Loucy (cell line): ENCODE data around the gene CLDN18.

Experiments used
- H2AFZ ChIP-seq: fragments of 200-600 bp; sonication (generic); 2 replicates; pipeline ENCODE4 v1.6.0; 2016; ENCODE audit warnings: antibody characterized with exemption, mild to moderate bottlenecking, low read length, moderate library complexity
- H3F3A ChIP-seq: fragments of 200-600 bp; 2 replicates; pipeline ENCODE4 v1.6.0; 2016; ENCODE audit warnings: antibody characterized with exemption, low read depth, mild to moderate bottlenecking
- H3K27me3 ChIP-seq: fragments of 200-600 bp; sonication (generic); 2 replicates; pipeline ENCODE4 v1.6.1; 2014; ENCODE audit warnings: low read length, mild to moderate bottlenecking; ENCODE audit not compliant: insufficient read depth, poor library complexity, severe bottlenecking
- H3K36me3 ChIP-seq: fragments of 200-600 bp; sonication (generic); 2 replicates; pipeline ENCODE4 v1.6.1; 2016; ENCODE audit warnings: low read length; ENCODE audit not compliant: insufficient read depth
- H3K4me1 ChIP-seq: fragments of 200-600 bp; sonication (generic); 2 replicates; pipeline ENCODE4 v1.5.1; 2014; ENCODE audit warnings: low read length, mild to moderate bottlenecking; ENCODE audit not compliant: insufficient read depth, poor library complexity, severe bottlenecking
- H3K4me2 ChIP-seq: fragments of 200-600 bp; sonication (generic); 2 replicates; pipeline ENCODE4 v1.6.0; 2014; ENCODE audit warnings: antibody characterized with exemption, low read length, low read depth, mild to moderate bottlenecking; ENCODE audit not compliant: poor library complexity, severe bottlenecking
- H3K4me3 ChIP-seq: fragments of 200-600 bp; sonication (generic); 2 replicates; pipeline ENCODE4 v1.5.1; 2014; ENCODE audit warnings: low read length, mild to moderate bottlenecking, mixed read lengths; ENCODE audit not compliant: poor library complexity, severe bottlenecking
- H3K79me2 ChIP-seq: fragments of 200-600 bp; sonication (generic); 2 replicates; pipeline ENCODE4 v1.6.1; 2014; ENCODE audit warnings: low read length; ENCODE audit not compliant: insufficient read depth
- H3K9ac ChIP-seq: fragments of 200-600 bp; sonication (generic); 2 replicates; pipeline ENCODE4 v1.6.0; 2014; ENCODE audit warnings: mild to moderate bottlenecking, low read depth, low read length, moderate library complexity; ENCODE audit not compliant: poor library complexity, severe bottlenecking
- H3K9me2 ChIP-seq: fragments of 200-600 bp; sonication (generic); replicated peaks from 2 replicates; pipeline ENCODE4 v1.6.1; 2016; ENCODE audit warnings: low read depth, low read length, mixed read lengths
- H3K9me3 ChIP-seq: fragments of 200-600 bp; sonication (generic); 2 replicates; pipeline ENCODE4 v1.6.1; 2014; ENCODE audit warnings: mild to moderate bottlenecking, antibody characterized with exemption, low read length, low read depth; ENCODE audit not compliant: insufficient read depth
- H4K20me1 ChIP-seq: fragments of 200-600 bp; sonication (generic); 2 replicates; pipeline ENCODE4 v1.6.0; 2014; ENCODE audit warnings: antibody characterized with exemption, low read length, mild to moderate bottlenecking; ENCODE audit not compliant: insufficient read depth, poor library complexity, severe bottlenecking
- CTCF ChIP-seq: fragments of 200-600 bp; sonication (generic); conservative IDR thresholded peaks from 2 replicates; pipeline ENCODE4 v1.5.1; 2014; ENCODE audit warnings: mild to moderate bottlenecking, antibody characterized with exemption, low read length
- EZH2phosphoT487 ChIP-seq: fragments of 200-600 bp; IDR thresholded peaks from 2 replicates; pipeline ENCODE4 v1.6.1; 2018; ENCODE audit warnings: antibody characterized with exemption, mild to moderate bottlenecking, moderate library complexity, borderline replicate concordance

Gene CLDN18

GRCh38 chr3:138065949-138066348 is 56.0 kb downstream of the CLDN18 start:
- no peak overlapping the region for H3K4me3 ChIP-seq
- TF ChIP-seq CTCF (no peak), EZH2phosphoT487 (no peak)
- no peaks in the 10 kb centered on the region for H4K20me1 ChIP-seq

GRCh38 chr3:138066383-138066782 is 56.4 kb downstream of the CLDN18 start:
- Histone ChIP-seq H4K20me1 (no peaks in the 10 kb centered on the region), H3K36me3 (peaks cover 21% of the 10 kb centered on the region; the same call in 1 of the 2 replicates), H2AFZ (no peak overlapping the region), H3F3A (no peaks in the 10 kb centered on the region), H3K4me2 (no peak overlapping the region), H3K4me3 (no peak overlapping the region), H3K4me1 (no peaks in the 10 kb centered on the region), H3K9me3 (no peaks in the 10 kb centered on the region), H3K79me2 (no peaks in the 10 kb centered on the region), H3K27me3 (no peaks in the 10 kb centered on the region), H3K9ac (no peak overlapping the region), H3K9me2 (no peaks in the 10 kb centered on the region)
- TF ChIP-seq EZH2phosphoT487 (no peak), CTCF (no peak)

More at GRCh38 chr3:138065949-138066348, 56.0 kb downstream of the CLDN18 start:
- no peaks in the 10 kb centered on the region for H3K27me3 ChIP-seq
- H3F3A ChIP-seq: no peaks in the 10 kb centered on the region
- H2AFZ ChIP-seq: no peak overlapping the region
- peaks cover 3% of the 10 kb centered on the region for H3K4me1 ChIP-seq
- H3K79me2 ChIP-seq: no peaks in the 10 kb centered on the region
- H3K9ac ChIP-seq: no peak overlapping the region
- H3K9me3 ChIP-seq: no peaks in the 10 kb centered on the region
- no peaks in the 10 kb centered on the region for H3K9me2 ChIP-seq
- H3K36me3 ChIP-seq: peaks cover 21% of the 10 kb centered on the region; the same call in 1 of the 2 replicates
- no peak overlapping the region for H3K4me2 ChIP-seq

GRCh38 chr3:138066972-138067371 is 57.0 kb downstream of the CLDN18 start:
- Histone ChIP-seq H3K79me2 (no peaks in the 10 kb centered on the region), H2AFZ (no peak overlapping the region), H3K4me2 (no peak overlapping the region), H3K27me3 (no peaks in the 10 kb centered on the region), H3K9ac (no peak overlapping the region), H3K9me3 (no peaks in the 10 kb centered on the region), H3K36me3 (peaks cover 21% of the 10 kb centered on the region; the same call in 1 of the 2 replicates), H4K20me1 (no peaks in the 10 kb centered on the region), H3F3A (no peaks in the 10 kb centered on the region), H3K4me1 (no peaks in the 10 kb centered on the region), H3K4me3 (no peak overlapping the region), H3K9me2 (no peaks in the 10 kb centered on the region)
- TF ChIP-seq EZH2phosphoT487 (no peak), CTCF (no peak)
